Measurements from ENCODE around the gene PLEKHG3.

DNA sequence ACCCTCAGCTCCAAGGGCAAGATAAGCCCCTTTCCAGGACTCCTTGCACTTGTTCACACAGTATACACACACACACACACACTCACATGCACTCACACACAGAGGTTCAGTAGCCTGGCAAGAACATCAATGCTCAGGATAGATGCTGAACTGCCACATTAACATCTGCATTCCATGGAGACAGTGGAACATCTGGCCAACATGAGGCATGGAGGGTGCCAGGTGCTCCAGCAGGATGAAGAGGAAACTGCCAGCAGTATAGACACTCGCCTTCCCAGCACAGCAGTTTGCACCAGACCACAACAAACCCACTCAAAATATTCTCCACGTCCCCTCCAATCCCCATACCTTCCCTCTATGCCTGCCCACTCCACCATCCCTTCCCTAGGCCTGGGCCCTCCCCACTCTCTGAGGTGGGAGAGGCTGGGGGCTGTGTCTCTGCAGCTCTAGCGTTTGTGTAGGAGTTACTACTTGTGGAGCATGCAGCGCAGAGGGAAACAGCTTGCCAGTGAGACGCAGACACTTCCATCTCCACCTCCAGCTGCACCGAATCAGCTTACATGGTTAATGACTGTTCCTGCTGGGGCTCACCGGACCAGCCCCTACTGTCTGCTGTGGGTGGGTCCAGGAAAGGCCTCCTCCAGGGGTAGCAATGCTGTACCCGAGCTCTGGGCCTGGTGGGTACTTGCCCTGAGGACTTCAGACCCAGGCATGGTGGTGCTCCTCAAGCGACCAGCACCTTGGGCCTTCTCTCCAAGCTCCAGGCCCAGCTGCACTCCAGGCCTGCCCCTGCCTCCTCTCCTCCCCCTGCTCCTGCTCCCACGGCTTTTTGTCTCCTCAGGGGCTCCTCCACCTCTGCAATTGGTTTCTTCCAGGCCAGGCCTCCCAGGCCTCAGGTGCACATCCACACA lies 18.6 kb upstream of the PLEKHG3 start:
- TF ChIP-seq POLR2AphosphoS5 (IDR thresholded peaks at IDR 0.05) = no peak
- no peak for TF ChIP-seq EP300 (IDR thresholded peaks at IDR 0.05; ENCODE audit: low read depth)
- TF ChIP-seq POLR2A (IDR thresholded peaks at IDR 0.05) = no peak
- TF ChIP-seq, protein P1, sequence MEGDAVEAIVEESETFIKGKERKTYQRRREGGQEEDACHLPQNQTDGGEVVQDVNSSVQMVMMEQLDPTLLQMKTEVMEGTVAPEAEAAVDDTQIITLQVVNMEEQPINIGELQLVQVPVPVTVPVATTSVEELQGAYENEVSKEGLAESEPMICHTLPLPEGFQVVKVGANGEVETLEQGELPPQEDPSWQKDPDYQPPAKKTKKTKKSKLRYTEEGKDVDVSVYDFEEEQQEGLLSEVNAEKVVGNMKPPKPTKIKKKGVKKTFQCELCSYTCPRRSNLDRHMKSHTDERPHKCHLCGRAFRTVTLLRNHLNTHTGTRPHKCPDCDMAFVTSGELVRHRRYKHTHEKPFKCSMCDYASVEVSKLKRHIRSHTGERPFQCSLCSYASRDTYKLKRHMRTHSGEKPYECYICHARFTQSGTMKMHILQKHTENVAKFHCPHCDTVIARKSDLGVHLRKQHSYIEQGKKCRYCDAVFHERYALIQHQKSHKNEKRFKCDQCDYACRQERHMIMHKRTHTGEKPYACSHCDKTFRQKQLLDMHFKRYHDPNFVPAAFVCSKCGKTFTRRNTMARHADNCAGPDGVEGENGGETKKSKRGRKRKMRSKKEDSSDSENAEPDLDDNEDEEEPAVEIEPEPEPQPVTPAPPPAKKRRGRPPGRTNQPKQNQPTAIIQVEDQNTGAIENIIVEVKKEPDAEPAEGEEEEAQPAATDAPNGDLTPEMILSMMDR (IDR thresholded peaks at IDR 0.05) = no peak
